ENCODE data around the gene CEP112. TPM values are rescaled to one million over a fixed set of nuclear protein-coding genes. Genes with fewer than 3 reads are reported as not detected.
"Not testable (repeated sequence)": the region's sequence is repeated elsewhere in the genome, so short reads cannot be mapped to it uniquely, and the experiment has no call there.

Gene CEP112
- polyA plus RNA-seq, 1 donor from 2014 or later: 6.0 TPM

GRCh38 chr17:66085221-66085620 lies 106.7 kb downstream of the CEP112 start:
- H3K4me3 ChIP-seq (ENCODE audit: low read length): no peak overlapping the region
- H3K9me3 ChIP-seq (ENCODE audit: low read length): no peaks in the 10 kb centered on the region
- no peaks in the 10 kb centered on the region for H3K9me2 ChIP-seq (ENCODE audit: insufficient read depth, low read length)
- no peaks in the 10 kb centered on the region for H4K20me1 ChIP-seq (ENCODE audit: insufficient read depth)
- H3K27ac ChIP-seq (ENCODE audit: low read length): no peak overlapping the region
- no peaks in the 10 kb centered on the region for H3F3A ChIP-seq (ENCODE audit: insufficient read depth, low read length, poor library complexity, severe bottlenecking)
- no peaks in the 10 kb centered on the region for H3K36me3 ChIP-seq (ENCODE audit: insufficient read depth, low read length)
- TF ChIP-seq, protein P1, sequence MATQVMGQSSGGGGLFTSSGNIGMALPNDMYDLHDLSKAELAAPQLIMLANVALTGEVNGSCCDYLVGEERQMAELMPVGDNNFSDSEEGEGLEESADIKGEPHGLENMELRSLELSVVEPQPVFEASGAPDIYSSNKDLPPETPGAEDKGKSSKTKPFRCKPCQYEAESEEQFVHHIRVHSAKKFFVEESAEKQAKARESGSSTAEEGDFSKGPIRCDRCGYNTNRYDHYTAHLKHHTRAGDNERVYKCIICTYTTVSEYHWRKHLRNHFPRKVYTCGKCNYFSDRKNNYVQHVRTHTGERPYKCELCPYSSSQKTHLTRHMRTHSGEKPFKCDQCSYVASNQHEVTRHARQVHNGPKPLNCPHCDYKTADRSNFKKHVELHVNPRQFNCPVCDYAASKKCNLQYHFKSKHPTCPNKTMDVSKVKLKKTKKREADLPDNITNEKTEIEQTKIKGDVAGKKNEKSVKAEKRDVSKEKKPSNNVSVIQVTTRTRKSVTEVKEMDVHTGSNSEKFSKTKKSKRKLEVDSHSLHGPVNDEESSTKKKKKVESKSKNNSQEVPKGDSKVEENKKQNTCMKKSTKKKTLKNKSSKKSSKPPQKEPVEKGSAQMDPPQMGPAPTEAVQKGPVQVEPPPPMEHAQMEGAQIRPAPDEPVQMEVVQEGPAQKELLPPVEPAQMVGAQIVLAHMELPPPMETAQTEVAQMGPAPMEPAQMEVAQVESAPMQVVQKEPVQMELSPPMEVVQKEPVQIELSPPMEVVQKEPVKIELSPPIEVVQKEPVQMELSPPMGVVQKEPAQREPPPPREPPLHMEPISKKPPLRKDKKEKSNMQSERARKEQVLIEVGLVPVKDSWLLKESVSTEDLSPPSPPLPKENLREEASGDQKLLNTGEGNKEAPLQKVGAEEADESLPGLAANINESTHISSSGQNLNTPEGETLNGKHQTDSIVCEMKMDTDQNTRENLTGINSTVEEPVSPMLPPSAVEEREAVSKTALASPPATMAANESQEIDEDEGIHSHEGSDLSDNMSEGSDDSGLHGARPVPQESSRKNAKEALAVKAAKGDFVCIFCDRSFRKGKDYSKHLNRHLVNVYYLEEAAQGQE (IDR thresholded peaks at IDR 0.05; ENCODE audit: borderline replicate concordance): no peak
- TF ChIP-seq POLR2AphosphoS5 (IDR thresholded peaks at IDR 0.05) (no peak), EP300 (conservative IDR thresholded peaks at IDR 0.05; ENCODE audit: poor library complexity, severe bottlenecking) (no peak), TAF1 (IDR thresholded peaks at IDR 0.05; ENCODE audit: low read depth) (no peak), MXI1 (conservative IDR thresholded peaks at IDR 0.05; ENCODE audit: poor library complexity, severe bottlenecking) (no peak), RAD21 (conservative IDR thresholded peaks at IDR 0.05) (no peak), EZH2 (IDR thresholded peaks at IDR 0.05; ENCODE audit: borderline replicate concordance, insufficient read depth, low read length, poor library complexity, severe bottlenecking) (no peak), SMC3 (conservative IDR thresholded peaks at IDR 0.05; ENCODE audit: poor library complexity) (no peak), CTCF (IDR thresholded peaks at IDR 0.05; ENCODE audit: poor library complexity, severe bottlenecking) (no peak)
- H3K27me3 ChIP-seq (ENCODE audit: insufficient read depth, low read depth, low read length): no peaks in the 10 kb centered on the region
- no peak overlapping the region for H3K9ac ChIP-seq (ENCODE audit: low read length)
- H2AFZ ChIP-seq (ENCODE audit: low read depth, low read length): no peak overlapping the region
- no peaks in the 10 kb centered on the region for H3K79me2 ChIP-seq (replicated peaks; ENCODE audit: insufficient read depth, low read length)
- H3K4me2 ChIP-seq (ENCODE audit: low read length): no peak overlapping the region

- H3K27me3 ChIP-seq (ENCODE audit: insufficient read depth, low read depth, low read length); H3K4me2 ChIP-seq (ENCODE audit: low read length); H3K36me3 ChIP-seq (ENCODE audit: insufficient read depth, low read length); H3K79me2 ChIP-seq (replicated peaks; ENCODE audit: insufficient read depth, low read length); H4K20me1 ChIP-seq (ENCODE audit: insufficient read depth); H3K4me3 ChIP-seq (ENCODE audit: low read length); H2AFZ ChIP-seq (ENCODE audit: low read depth, low read length); H3K9ac ChIP-seq (ENCODE audit: low read length); H3K27ac ChIP-seq (ENCODE audit: low read length); H3F3A ChIP-seq (ENCODE audit: insufficient read depth, low read length, poor library complexity, severe bottlenecking); H3K9me2 ChIP-seq (ENCODE audit: insufficient read depth, low read length); H3K9me3 ChIP-seq (ENCODE audit: low read length): not testable (repeated sequence)
Observed at GRCh38 chr17:66080670-66081069, 111.3 kb downstream of the CEP112 start.

All from neural cell (in vitro differentiated cells).